ENCODE results near the gene DPF1. TPM values are rescaled to one million over a fixed set of nuclear protein-coding genes. Genes with fewer than 3 reads are reported as not detected.
A peak's percentile ranks its signal among the peaks of the same experiment; 100 is the strongest.
"Not testable (repeated sequence)": the region's sequence is repeated elsewhere in the genome, so short reads cannot be mapped to it uniquely, and the experiment has no call there.

The DPF1 gene
- total RNA-seq, 2 experiments from 2014 or later: 0.41 to 0.77 TPM

- H3K4me1 Mint-ChIP-seq (ENCODE audit: low read depth): peaks cover 25% of the 10 kb centered on the region
- H3K27me3 Mint-ChIP-seq (ENCODE audit: low read depth): peaks cover 62% of the 10 kb centered on the region
- H3K36me3 Mint-ChIP-seq (ENCODE audit: low read depth): no peaks in the 10 kb centered on the region
- H3K4me3 Mint-ChIP-seq: no peak overlapping the region
- intact Hi-C loops (cut with micrococcal nuclease): loop anchor here (10.0 kb wide), 2 partner anchors 83 to 167 kb away; no protein-coding TSS in a partner anchor
- H3K9me3 Mint-ChIP-seq: no peaks in the 10 kb centered on the region
- CTCF ChIA-PET: interaction anchor here (0.9 to 1.1 kb wide), 2 partner anchors 16 to 326 kb away, joined by 3 read pairs; no protein-coding TSS in a partner anchor
- no peak overlapping the region for H3K27ac Mint-ChIP-seq
- no peak for DNase-seq
These were observed 4.0 kb upstream of the DPF1 start for GRCh38 chr19:38228005-38228377.

GRCh38 chr19:38227287-38228004 is 3.4 kb upstream of the DPF1 start:
- no peak overlapping the region for H3K27ac Mint-ChIP-seq
- H3K36me3 Mint-ChIP-seq (ENCODE audit: low read depth): no peaks in the 10 kb centered on the region
- CTCF ChIA-PET: interaction anchor here (0.6 to 1.3 kb wide), 5 partner anchors 17 to 325 kb away, joined by 3 to 6 read pairs (median 3); no protein-coding TSS in a partner anchor
- no peak for DNase-seq
- H3K9me3 Mint-ChIP-seq: no peaks in the 10 kb centered on the region
- H3K27me3 Mint-ChIP-seq (ENCODE audit: low read depth): peaks cover 64% of the 10 kb centered on the region
- H3K4me3 Mint-ChIP-seq: no peak overlapping the region
- intact Hi-C loops (cut with micrococcal nuclease): loop anchor here (10.0 kb wide), 2 partner anchors 83 to 167 kb away; no protein-coding TSS in a partner anchor
- peaks cover 27% of the 10 kb centered on the region for H3K4me1 Mint-ChIP-seq (ENCODE audit: low read depth)

GRCh38 chr19:38224863-38225218 is 819 bp upstream of the DPF1 start:
- H3K36me3 Mint-ChIP-seq (ENCODE audit: low read depth); H3K27ac Mint-ChIP-seq; H3K9me3 Mint-ChIP-seq; DNase-seq: not testable (repeated sequence)
- peaks cover 61% of the 10 kb centered on the region for H3K27me3 Mint-ChIP-seq (ENCODE audit: low read depth)
- H3K4me1 Mint-ChIP-seq (ENCODE audit: low read depth): peaks cover 25% of the 10 kb centered on the region
- H3K4me3 Mint-ChIP-seq: peak overlapping the region; percentile 68
- CTCF ChIA-PET: interaction anchor here (1.0 to 1.3 kb wide), 7 partner anchors 10 to 322 kb away, joined by 3 to 9 read pairs (median 4); partner anchors contain the start of gene CATSPERG
- intact Hi-C loops (cut with micrococcal nuclease): loop anchor here (10.0 kb wide), 2 partner anchors 80 to 170 kb away; no protein-coding TSS in a partner anchor

DNA sequence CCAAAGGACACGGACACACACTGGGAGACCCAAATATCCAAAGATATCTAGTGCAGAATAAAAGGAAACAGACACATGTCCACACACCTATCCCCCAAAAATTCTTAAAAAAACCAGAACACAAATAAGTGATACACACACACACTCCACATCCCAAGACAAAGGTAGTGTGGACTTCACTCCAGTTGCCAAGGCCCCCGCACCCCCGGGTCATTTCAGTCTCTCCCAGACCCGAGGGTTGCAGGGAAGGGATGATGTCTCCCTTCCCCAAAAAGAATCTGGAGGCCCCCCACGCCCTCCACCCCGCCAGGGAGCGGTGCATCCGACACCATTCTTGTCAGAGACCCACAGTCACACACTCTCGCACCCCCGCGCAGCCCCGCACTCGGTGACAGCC is 407 bp downstream of the DPF1 start:
- Mint-ChIP-seq H3K27me3 (ENCODE audit: low read depth) (peaks cover 68% of the 10 kb centered on the region), H3K9me3 (no peaks in the 10 kb centered on the region), H3K27ac (no peak overlapping the region), H3K4me3 (peak overlapping the region; percentile 68), H3K4me1 (ENCODE audit: low read depth) (peaks cover 21% of the 10 kb centered on the region), H3K36me3 (ENCODE audit: low read depth) (no peaks in the 10 kb centered on the region)
- CTCF ChIA-PET: no interaction called here
- intact Hi-C loops (cut with micrococcal nuclease): loop anchor here (10.0 kb wide), 2 partner anchors 79 to 171 kb away; no protein-coding TSS in a partner anchor
- no peak for DNase-seq

DNA sequence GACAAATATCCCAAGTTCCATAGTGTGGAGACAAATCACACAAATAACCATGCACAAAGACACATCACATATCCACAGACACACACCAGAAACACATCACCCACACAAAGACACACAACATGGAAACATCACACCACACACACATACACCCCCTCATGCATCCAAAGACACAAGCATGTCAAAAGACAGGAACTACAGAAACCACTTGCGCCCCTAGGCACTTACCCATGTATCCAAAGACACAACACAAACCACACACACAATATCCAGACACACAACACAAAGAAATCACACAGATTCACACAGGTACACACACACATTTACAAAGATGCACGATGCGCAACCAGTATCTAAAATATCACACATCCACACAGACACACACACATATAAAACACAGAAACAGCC is 901 bp downstream of the DPF1 start:
- CTCF ChIA-PET: no interaction called here
- Mint-ChIP-seq H3K27me3 (ENCODE audit: low read depth) (peaks cover 70% of the 10 kb centered on the region), H3K4me3 (peak overlapping the region; percentile 68), H3K9me3 (no peaks in the 10 kb centered on the region), H3K4me1 (ENCODE audit: low read depth) (peaks cover 21% of the 10 kb centered on the region), H3K27ac (no peak overlapping the region), H3K36me3 (ENCODE audit: low read depth) (no peaks in the 10 kb centered on the region)
- intact Hi-C loops (cut with micrococcal nuclease): loop anchor here (10.0 kb wide), 2 partner anchors 78 to 172 kb away; no protein-coding TSS in a partner anchor
- no peak for DNase-seq

DNA sequence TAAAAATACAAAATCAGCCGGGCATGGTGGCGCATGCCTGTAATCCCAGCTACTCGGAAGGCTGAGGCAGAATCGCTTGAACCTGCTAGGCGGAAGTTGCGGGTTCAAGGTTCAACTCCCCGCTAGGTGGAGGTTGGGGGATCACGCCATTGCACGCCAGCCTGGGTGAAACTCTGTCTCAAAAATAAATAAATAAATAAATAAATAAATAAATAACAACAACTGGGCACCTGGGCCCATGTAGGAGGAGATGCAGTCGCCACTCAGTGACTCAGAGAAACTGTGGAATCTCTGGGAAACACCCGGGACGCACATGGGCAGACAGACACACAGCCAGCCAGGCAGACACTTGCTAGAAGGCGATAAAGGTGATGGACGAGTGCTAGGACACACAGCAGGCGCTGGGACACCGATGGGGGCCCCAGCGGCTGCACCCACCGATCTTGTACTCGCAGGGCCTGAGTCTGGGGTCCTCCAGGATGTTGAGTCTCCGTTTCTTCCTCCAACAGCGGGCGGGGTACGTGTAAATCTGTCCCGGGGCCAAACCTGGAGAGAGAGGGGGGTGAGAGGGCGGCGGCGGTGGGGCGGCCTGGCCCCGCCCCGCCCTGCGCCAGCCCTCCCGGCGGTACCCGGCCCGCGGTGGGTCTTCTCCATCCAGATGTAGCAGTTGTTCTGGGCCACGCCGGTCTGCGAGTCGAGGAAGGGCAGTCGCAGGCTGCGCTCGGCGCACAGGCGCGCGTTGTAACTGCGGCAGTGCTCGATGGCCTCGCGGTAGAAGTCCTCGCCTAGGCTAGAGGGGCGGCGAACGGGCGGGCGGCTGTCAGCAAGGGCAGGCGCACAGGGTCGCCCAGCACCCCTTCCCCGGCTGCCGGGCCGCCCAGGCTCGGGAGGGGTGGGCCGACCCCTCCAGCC is 1.8 kb downstream of the DPF1 start:
- intact Hi-C loops (cut with micrococcal nuclease): loop anchor here (10.0 kb wide), 2 partner anchors 77 to 173 kb away; no protein-coding TSS in a partner anchor

GRCh38 chr19:38221421-38221820 is 2.6 kb downstream of the DPF1 start:
- Mint-ChIP-seq H3K36me3 (ENCODE audit: low read depth) (no peaks in the 10 kb centered on the region), H3K4me3 (no peak overlapping the region), H3K4me1 (ENCODE audit: low read depth) (peaks cover 13% of the 10 kb centered on the region), H3K27me3 (ENCODE audit: low read depth) (peaks cover 62% of the 10 kb centered on the region), H3K9me3 (no peaks in the 10 kb centered on the region), H3K27ac (no peak overlapping the region)
- CTCF ChIA-PET: no interaction called here
- DNase-seq: no peak
- intact Hi-C loops (cut with micrococcal nuclease): loop anchor here (10.0 kb wide), 2 partner anchors 77 to 173 kb away; no protein-coding TSS in a partner anchor

More for the DNA sequence above, 1.8 kb downstream of the DPF1 start:
- CTCF ChIA-PET: no interaction called here
- no peak for DNase-seq
- Mint-ChIP-seq H3K4me1 (ENCODE audit: low read depth) (peaks cover 13% of the 10 kb centered on the region), H3K4me3 (no peak overlapping the region), H3K9me3 (no peaks in the 10 kb centered on the region), H3K36me3 (ENCODE audit: low read depth) (no peaks in the 10 kb centered on the region), H3K27me3 (ENCODE audit: low read depth) (peaks cover 64% of the 10 kb centered on the region), H3K27ac (no peak overlapping the region)

DNA sequence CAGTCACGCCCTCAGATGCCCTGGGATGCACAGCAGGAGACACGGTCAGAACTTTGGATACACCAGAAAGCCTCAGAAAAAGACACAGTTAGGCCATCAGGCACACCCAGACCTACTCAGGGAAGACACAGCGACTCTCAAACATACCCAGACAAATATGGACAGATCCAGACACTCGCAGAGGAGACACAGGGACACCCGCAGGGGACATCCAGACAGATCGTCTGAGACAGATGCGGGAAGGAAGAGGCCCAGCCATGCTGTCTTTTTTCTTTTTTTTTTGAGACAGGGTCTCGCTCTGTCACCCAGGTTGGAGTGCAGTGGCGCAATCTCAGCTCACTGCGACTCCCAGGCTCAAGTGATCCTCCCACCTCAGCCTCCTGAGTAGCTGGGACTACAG is 4.8 kb downstream of the DPF1 start:
- DNase-seq: no peak
- Mint-ChIP-seq H3K4me1 (ENCODE audit: low read depth) (peaks cover 12% of the 10 kb centered on the region), H3K36me3 (ENCODE audit: low read depth) (no peaks in the 10 kb centered on the region), H3K27ac (no peak overlapping the region), H3K9me3 (no peaks in the 10 kb centered on the region), H3K27me3 (ENCODE audit: low read depth) (peaks cover 59% of the 10 kb centered on the region), H3K4me3 (no peak overlapping the region)
- intact Hi-C loops (cut with micrococcal nuclease): no loop called here
- CTCF ChIA-PET: interaction anchor here (1.6 kb wide), 1 partner anchor 316 kb away, joined by 4 read pairs; no protein-coding TSS in a partner anchor

DNA sequence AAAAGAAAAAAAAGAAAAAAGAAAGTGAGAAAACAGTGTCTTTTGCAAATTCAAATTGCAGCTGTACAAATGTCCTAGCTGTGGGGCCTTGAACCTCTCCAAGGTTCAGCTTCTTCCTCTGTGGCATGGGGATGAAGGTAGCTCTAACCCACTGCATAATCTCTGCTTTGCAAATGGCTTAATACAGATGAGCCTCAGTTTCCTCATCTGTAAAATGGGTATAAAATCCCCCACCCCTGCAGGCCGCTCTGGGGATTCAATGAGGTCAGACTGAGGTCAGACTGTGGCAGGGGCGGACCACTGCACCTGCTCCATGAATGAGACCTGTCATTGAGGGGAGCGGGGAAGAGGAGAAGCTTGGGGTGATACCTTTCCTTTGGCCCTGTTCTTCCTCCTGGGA is 5.8 kb downstream of the DPF1 start:
- no peaks in the 10 kb centered on the region for H3K36me3 Mint-ChIP-seq (ENCODE audit: low read depth)

GRCh38 chr19:38216785-38217641 is 7.0 kb downstream of the DPF1 start:
- Mint-ChIP-seq H3K4me3 (no peak overlapping the region), H3K4me1 (ENCODE audit: low read depth) (peaks cover 11% of the 10 kb centered on the region), H3K27ac (no peak overlapping the region), H3K27me3 (ENCODE audit: low read depth) (peaks cover 62% of the 10 kb centered on the region), H3K9me3 (no peaks in the 10 kb centered on the region), H3K36me3 (ENCODE audit: low read depth) (no peaks in the 10 kb centered on the region)
- no peak for DNase-seq
- CTCF ChIA-PET: no interaction called here
- intact Hi-C loops (cut with micrococcal nuclease): no loop called here

More for the DNA sequence above, 5.8 kb downstream of the DPF1 start:
- DNase-seq: no peak
- intact Hi-C loops (cut with micrococcal nuclease): no loop called here
- Mint-ChIP-seq H3K9me3 (no peaks in the 10 kb centered on the region), H3K27ac (no peak overlapping the region), H3K4me3 (no peak overlapping the region), H3K4me1 (ENCODE audit: low read depth) (peaks cover 15% of the 10 kb centered on the region), H3K27me3 (ENCODE audit: low read depth) (peaks cover 61% of the 10 kb centered on the region)
- CTCF ChIA-PET: no interaction called here

- peak overlapping the region; percentile 27 for H3K4me3 Mint-ChIP-seq
- H3K27me3 Mint-ChIP-seq (ENCODE audit: low read depth): peaks cover 59% of the 10 kb centered on the region
- no peaks in the 10 kb centered on the region for H3K9me3 Mint-ChIP-seq
- H3K27ac Mint-ChIP-seq: peak overlapping the region; percentile 24
- peaks cover 21% of the 10 kb centered on the region for H3K4me1 Mint-ChIP-seq (ENCODE audit: low read depth)
- intact Hi-C loops (cut with micrococcal nuclease): no loop called here
- H3K36me3 Mint-ChIP-seq (ENCODE audit: low read depth): peaks cover 3% of the 10 kb centered on the region
- peak; percentile 66 for DNase-seq
- CTCF ChIA-PET: interaction anchor here (1.6 kb wide), 1 partner anchor 11 kb away, joined by 4 read pairs; no protein-coding TSS in a partner anchor
These were observed 10.0 kb downstream of the DPF1 start for GRCh38 chr19:38213911-38214625.

Measured in activated naive CD4-positive, alpha-beta T cell treated with anti-CD3 and anti-CD28 coated beads for 36 hours (primary cell).